GM19023 (cell line): ENCODE results near the gene GTF2IRD1.
"Not testable (repeated sequence)": the region's sequence is repeated elsewhere in the genome, so short reads cannot be mapped to it uniquely, and the experiment has no call there.

Source experiments
- ATAC-seq: cut with Tn5 transposase; IDR thresholded peaks from one replicate; pipeline ENCODE4 v1.9.1; 2021; ENCODE audit warnings: mild to moderate bottlenecking, moderate library complexity; ENCODE audit not compliant: unreplicated experiment

The GTF2IRD1 gene

DNA sequence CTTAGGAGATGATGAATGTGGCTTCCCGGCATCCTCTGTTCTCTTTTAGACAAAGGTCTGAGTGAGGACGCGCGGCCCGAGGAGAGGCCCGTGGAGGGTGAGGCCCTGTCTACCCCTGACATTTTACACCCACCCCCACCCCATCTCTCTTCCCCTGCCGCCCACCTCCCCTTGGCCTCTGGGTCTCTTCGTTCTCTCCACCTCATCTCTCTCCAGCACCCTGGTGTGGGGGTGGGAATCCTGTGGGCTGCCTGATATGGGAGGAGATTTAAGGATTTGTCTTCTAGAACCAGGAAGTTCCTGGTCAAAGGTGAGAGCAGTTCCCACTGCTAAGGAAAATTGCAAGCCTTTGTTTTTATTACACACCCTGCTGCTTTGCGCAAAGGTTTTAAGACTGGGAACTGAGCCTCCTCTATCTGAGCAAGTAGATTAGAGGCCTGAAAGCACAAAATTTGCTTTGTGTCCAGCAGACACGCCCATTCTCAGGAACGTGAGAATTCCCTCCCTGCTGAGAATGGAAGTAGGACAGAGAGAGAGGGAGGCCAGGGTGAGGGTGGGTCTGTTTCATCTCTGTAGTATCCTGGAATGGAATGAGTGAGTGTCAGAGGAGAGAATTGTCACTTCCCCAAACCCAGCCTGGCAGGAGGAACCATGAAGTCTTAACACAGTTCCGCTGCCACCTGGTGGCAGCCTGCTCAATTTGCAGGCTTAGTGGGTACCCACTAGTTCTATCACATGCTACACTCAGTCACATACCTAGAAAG, 91.2 kb downstream of the GTF2IRD1 start:
- no peak for ATAC-seq

- no peak for ATAC-seq
Observed at GRCh38 chr7:74545921-74546320, 92.2 kb downstream of the GTF2IRD1 start.

DNA sequence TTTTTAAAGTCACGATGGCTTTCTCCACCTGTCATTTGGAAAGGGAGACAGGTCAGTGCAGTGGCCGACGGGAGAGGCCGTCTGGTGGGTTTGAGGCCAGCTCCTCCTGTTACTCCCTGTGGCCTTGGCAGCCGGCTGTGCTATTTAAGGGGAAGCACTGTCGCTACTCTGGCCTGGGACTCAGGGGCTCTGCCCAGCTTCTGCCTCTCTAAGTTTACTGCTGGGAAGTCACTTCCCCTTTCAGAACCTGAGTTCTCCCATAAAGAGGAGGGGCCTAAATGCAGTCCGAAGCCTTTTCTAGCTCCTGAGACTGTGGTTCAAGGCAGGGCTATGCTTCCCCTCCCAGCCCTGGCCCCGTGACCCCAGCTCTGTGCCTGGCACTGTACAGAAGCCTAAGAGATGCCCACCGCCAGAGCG, 99.9 kb downstream of the GTF2IRD1 start:
- not testable (repeated sequence) for ATAC-seq

DNA sequence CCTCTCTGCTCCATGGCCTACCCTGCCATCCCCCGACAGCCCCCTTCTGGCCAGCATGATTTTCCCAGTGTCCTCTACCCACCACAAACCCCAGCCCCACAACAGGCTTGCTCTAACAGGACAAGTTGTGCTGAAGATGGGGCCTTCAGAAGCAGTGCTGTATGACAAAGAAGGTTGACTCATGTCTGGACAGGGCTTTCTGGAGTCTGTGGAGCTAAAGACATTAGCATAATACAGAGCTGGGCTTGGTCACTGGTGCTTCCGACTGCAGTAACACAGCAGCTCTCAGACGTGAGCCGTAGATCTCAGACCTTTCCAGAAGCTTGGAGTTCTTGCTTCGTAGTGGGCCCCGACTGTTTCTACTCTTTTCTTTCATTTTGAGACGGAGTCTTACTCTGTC, 100.5 kb downstream of the GTF2IRD1 start:
- ATAC-seq: no peak

DNA sequence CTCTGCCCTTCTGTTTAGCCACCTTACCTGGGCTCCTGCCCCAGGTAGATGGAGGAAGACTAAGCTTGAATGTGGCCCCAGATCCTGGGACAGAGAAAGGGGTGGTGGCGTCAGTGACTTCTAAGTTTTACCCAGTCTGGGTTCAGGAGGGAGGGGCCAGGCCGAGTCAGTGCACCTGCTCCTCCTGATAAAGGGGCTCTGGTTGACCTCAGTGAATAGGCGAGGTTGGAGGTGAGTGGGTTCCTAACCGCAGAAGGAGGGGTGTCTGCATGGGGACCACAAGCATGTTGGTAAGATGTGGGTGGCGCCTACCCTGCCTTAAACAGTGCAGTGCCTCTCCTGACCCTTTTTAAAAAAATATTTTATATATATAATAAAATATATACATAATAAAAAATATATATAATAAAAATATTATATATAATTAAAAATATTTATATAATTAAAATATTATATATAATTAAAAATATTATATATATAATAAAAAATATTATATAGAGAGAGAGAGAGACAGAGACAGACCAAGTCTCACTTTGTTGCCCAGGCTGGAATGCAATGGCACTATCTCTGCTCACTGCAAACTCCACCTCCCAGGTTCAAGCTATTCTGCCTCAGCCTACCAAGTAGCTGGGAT, 106.5 kb downstream of the GTF2IRD1 start:
- no peak for ATAC-seq

DNA sequence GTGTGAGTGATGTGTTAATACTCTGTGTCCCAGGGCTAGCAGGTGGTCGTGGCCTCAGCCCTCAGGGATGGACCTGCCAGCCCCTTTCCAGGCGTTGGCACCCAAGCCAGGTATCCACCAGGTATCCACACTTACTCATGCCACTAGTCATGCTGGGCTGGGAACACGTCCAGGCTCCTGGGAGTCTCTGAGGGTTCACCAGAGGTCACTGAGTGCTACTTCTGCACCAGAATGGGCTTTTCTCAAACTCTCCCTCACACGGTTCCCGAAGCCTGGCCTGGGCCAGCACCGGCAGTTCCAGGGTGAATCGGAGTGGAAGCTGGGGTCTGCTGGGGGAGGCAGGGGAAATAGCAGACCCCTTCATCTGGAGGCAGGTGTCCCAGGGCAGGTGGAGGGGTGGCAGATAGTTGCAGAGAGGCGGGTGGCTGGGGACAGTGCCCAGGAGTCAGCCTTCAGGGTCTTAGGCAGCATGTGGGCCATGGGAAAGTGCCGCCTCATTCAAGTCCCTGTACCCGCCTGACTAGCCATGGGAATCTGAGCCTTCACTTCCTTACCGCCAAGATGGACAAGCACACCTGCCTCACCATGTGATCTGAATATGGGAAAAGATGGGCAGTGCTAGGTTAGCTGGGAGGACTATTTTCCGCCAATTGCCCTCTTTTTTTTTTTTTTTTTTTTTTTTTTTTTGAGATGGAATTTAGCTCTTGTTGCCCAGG, 108.3 kb downstream of the GTF2IRD1 start:
- ATAC-seq: no peak

GRCh38 chr7:74563639-74564038, 109.9 kb downstream of the GTF2IRD1 start:
- ATAC-seq: not testable (repeated sequence)

DNA sequence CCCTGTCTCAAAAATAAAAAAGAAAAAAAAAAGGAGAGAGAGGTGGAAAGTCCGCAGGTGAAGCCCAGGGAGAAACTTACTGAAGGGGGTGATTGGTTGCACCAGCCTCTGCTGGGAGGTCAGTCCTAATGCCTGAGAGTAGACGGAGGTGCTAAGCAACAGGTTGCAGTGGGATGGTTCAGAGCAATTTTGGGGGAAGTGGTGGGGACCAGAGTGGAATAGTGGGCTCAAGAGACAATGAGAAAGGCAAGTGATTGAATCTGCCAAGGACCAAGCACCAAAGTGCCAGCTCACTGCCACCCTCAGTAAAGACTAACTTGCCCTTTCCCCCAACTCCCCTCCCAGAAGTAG, 113.6 kb downstream of the GTF2IRD1 start:
- ATAC-seq: no peak

DNA sequence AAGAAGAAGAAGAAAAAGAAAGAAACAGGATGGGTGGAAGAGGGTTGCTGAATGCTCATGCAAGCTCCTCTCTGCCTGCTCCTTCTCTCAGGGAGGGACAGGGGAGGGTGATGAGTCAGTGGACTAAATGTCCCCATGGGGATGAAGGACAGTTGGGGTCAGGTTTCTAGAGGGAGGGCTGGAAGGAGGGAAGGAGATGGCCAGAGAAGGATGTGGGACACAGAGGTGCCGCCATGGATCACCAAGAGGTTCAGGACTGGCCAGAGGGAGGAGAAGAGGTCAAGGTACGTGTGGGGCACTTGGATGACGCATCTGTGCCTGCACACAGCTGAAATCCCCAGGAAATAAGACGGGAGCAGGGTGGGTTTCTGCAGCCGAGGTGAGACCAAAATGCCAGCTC, 115.0 kb downstream of the GTF2IRD1 start:
- no peak for ATAC-seq

DNA sequence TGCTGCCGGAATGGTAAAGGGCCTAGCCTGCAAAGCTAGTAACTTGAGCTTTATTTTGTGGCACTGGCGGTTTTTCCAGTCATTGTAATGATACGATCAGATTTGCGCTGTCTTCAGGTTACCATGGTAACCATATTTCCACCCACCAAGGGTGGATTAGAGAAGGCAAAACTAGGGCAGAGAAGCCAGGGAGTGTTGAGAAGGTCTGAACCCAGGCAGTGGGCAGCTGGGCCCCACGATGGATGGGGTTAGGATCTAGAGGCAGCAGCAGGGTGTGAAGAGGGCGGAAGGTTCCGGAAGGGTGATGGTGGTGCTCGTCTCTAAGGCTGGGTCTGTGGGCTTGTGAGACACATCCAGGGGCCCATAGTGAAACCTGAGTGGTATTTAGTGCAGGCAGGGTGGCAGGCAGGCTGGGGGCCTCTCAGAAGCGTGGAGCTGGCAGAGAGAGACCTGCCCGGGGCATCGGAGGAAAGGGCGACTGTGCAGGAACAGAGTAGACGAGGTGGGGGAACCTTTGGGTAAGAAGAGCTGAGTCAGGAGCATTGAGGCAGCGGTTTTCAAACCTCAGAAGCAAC, 115.9 kb downstream of the GTF2IRD1 start:
- ATAC-seq: no peak

DNA sequence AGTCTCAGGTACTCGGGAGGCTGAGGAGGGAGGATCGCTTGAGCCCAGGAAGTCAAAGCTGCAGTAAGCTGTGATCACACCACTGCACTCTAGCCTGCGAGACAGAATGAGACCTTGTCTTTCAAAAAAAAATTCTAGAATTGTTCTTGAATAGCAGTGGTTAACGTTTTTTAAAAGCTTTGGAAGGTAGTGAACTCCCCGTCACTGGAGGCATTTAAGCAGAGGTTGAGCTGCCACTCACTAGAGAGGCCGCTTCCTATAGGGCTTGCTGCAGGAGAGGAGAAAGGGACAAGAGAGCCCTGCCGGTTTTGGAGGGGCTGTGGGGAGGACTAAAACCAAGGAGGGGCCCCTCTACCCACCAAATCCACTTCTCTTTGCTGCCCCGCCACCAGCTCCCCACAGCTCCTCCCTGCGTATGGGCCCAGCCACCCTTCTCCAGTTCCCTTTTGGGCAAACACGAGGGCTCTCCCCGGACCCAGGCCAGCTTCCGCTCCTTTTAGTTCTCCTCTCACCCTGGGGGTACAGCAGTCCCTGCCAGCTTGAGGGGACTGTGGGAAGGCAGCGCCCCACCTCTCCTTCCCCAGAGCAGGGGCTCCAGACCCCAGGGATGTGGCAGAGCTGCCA, 116.9 kb downstream of the GTF2IRD1 start:
- no peak for ATAC-seq

DNA sequence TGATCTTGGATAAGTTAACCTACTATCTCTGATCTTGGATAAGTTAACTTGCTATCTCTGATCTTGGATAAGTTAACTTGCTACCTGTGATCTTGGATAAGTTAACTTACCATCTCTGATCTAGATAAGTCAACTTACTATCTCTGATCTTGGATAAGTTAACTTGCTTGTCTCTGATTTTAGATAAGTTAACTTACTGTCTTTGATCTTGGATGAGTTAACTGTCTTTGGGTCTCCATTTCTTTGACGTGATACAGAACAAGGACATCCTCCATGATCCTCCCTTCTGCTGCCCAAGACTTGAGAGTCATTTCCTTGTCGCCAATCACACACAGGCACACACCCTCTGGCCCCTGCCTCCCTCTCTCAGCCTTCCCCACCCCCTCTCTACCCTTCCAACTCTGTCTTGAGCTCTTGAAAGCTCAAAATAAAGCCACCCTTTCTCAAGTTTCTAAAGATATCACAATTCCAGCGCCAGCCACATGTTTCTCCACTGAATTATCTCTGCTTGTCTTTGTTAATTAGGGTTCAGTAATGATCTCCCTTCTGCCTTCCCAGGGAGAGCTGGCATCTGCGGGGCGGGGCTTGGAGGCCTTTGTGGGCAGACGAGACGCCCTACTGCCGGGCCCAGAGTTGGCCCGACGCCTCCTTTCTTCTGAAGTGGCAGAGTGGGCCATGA, 118.7 kb downstream of the GTF2IRD1 start:
- ATAC-seq: no peak

DNA sequence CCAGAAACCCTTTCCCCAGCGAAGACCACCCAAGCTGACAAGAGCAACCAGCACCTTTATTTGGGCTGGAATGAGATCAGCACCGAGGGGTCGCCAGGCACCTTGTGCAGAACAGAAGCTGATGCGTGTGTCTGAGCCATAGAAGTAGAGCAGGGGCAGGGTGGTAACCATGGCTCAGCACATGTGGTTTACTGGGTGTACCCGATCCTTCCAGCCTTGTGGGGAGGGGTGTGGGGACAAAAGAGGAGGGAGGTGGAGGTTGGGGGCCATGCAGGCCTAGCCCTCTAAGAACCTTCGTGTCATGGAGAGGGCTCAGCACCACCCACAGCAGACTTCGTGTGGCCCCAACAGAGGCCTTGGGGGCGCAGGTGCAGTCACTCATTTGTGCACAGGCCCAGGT, 119.8 kb downstream of the GTF2IRD1 start:
- ATAC-seq: no peak

- ATAC-seq: no peak
Observed at GRCh38 chr7:74575083-74575784, 121.5 kb downstream of the GTF2IRD1 start.

GRCh38 chr7:74575811-74576210, 122.1 kb downstream of the GTF2IRD1 start:
- no peak for ATAC-seq

DNA sequence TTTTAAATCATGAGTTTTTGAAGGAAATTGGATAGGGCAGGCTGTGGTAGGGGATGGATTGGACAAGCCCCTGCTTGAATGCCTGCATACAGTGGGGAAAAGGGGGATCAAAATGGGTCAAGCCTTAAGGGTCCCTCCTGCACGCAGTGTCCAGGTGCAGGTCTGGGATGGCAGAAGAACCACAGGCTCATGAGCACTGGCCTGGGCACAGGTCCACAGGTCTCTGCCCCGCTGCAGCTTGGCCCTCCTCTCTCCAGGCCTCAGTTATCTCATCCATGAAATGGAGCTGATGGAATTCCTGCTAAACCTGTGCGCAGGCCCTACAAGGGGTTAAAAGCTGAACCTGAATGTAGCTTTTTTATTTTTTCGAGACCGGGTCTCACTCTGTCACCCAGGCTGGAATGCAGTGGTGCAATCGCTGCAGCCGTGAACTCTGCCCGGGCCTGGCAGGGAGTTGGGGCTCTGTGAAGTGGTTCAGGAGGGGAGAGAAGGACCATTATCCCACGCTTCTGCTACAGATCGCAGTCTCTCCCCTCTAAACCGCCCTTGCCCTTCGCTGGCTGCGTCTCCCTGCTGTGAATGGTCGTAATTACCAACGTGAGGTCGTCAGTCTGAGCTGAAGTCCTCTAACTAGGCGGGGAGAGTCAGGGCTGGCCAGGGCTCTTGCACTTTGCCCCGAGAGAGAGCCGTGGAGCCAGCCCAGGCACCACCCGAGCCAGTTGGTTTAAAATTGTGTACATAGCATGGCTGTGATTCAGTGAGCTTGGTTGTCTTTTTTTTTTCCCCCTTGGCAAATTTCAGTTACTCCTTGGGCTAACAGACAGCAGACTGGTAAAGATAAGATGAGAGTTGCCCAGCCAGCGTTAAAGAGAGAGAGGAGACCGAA, 126.3 kb downstream of the GTF2IRD1 start:
- ATAC-seq: no peak

DNA sequence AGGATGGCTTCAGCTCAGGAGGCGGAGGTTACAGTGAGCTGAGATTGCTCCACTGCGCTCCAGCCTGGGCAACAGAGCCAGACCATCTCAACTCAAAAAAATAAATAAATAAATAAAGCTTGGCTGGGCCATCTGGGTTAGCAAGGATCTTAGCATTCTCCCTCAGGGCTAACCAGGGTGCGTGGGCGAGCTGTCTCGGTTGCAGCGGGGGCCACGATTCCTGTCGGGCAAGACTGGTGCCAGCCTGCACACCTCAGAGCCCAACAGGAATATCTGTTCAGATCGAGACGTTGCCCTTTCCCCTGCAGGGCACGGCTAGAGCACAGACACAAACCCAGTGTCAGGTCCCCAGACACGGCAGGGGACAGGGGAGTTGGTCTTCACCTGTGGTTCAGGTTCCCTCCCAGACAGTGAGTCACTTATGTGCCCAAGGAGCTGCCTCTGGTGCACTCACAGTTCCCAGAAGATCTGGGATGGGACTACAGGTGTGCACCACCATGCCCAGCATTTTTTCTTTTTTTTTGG, 128.3 kb downstream of the GTF2IRD1 start:
- no peak for ATAC-seq

DNA sequence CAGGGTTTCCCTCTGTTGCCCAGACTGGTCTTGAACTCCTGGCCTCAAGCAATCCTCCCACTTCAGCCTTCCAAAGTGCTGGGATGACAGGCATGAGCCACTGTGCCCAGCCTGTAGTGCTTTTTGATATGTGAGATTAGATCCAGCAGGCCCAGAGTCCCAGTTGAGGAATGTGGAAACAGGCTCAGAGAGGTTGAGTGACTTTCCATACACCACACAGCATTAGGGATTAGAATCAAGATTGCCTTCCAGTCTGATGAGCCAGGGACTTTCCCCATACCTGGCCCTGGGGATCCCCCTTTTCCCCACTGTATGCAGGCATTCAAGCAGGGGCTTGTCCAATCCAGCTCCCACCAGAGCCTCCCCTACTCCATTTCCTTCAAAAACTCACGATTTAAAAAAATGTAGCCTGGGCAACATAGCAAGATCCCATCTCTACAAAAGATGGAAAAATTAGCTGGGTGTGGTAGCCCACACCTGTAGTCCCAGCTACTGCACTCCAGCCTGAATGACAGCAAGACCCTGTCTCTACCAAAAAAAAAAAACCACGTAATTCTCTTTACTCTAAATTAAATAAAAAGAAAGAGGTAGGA, 128.8 kb downstream of the GTF2IRD1 start:
- ATAC-seq: no peak
